MCF 10A (cell line): ENCODE data around the gene RDM1. TPM values are rescaled to one million over a fixed set of nuclear protein-coding genes. Genes with fewer than 3 reads are reported as not detected.
A peak's percentile ranks its signal among the peaks of the same experiment; 100 is the strongest.

Experiments used
- BruUV-seq: library from RNA; stranded (reverse); fragments of 400-500 nt; replicated peaks from 2 replicates; lab custom pipeline; 2021; lab: Mats Ljungman, UMichigan
- CTCF ChIA-PET: fragments of 300-600 bp; sonication (Branson Sonifier 250); formaldehyde crosslinking; extraction: SDS; loops from one replicate; lab custom pipeline; 2021; ENCODE audit warnings: antibody characterized with exemption, inconsistent platforms; lab: Yijun Ruan, JAX
- POLR2A ChIA-PET: fragments of 300-600, 350-650 bp; sonication (Branson Sonifier 250); formaldehyde crosslinking; extraction: SDS; loops from one replicate; lab custom pipeline; 2020; ENCODE audit warnings: antibody characterized with exemption, inconsistent platforms; lab: Yijun Ruan, JAX
- DNase-seq: peaks from one replicate; pipeline ENCODE4 v3.0.0-alpha.2; 2018; ENCODE audit not compliant: unreplicated experiment
- H3K27ac Mint-ChIP-seq: one replicate; pipeline ENCODE4 v1.8.0; 2022; ENCODE audit warnings: mild to moderate bottlenecking, low read depth, mixed read lengths; ENCODE audit not compliant: unreplicated experiment
- H3K27me3 Mint-ChIP-seq: one replicate; pipeline ENCODE4 v1.8.0; 2022; ENCODE audit warnings: mixed read lengths; ENCODE audit not compliant: insufficient read depth, unreplicated experiment
- H3K36me3 Mint-ChIP-seq: one replicate; pipeline ENCODE4 v1.8.0; 2022; ENCODE audit warnings: mild to moderate bottlenecking, moderate library complexity, mixed read lengths; ENCODE audit not compliant: insufficient read depth, unreplicated experiment
- H3K4me1 Mint-ChIP-seq: one replicate; pipeline ENCODE4 v1.8.0; 2022; ENCODE audit warnings: mixed read lengths; ENCODE audit not compliant: insufficient read depth, unreplicated experiment
- H3K4me3 Mint-ChIP-seq: one replicate; pipeline ENCODE4 v1.8.0; 2022; ENCODE audit warnings: mild to moderate bottlenecking, moderate library complexity, mixed read lengths; ENCODE audit not compliant: unreplicated experiment
- H3K9me3 Mint-ChIP-seq: one replicate; pipeline ENCODE4 v1.8.0; 2022; ENCODE audit warnings: mixed read lengths; ENCODE audit not compliant: unreplicated experiment
- CTCF ChIP-seq: fragments of 200-600 bp; IDR thresholded peaks from one replicate; pipeline ENCODE4 v1.8.0; 2022; ENCODE audit warnings: antibody characterized with exemption, mild to moderate bottlenecking; ENCODE audit not compliant: unreplicated experiment
- intact Hi-C: fragments of 100-400 bp; cut with micrococcal nuclease; formaldehyde crosslinking; loops from 2 replicates; pipeline ENCODE4 v1.14.1; 2022
- total RNA-seq: library from RNA; stranded (reverse); gene quantifications from 2 replicates; pipeline ENCODE4 v1.2.3, GENCODE V29; 2022

RDM1 gene
- total RNA-seq, 1 experiment from 2014 or later: 2.6 TPM

- no TSS peak for BruUV-seq
- ChIA-PET CTCF (no interaction called here), POLR2A (no interaction called here)
- no peak for DNase-seq
- no peak overlapping the region for H3K4me3 Mint-ChIP-seq
- intact Hi-C loops: no loop called here
- no peaks in the 10 kb centered on the region for H3K36me3 Mint-ChIP-seq
- no peak for TF ChIP-seq CTCF
- peaks cover 59% of the 10 kb centered on the region for H3K27me3 Mint-ChIP-seq
- no peaks in the 10 kb centered on the region for H3K4me1 Mint-ChIP-seq
- H3K9me3 Mint-ChIP-seq: no peaks in the 10 kb centered on the region
- H3K27ac Mint-ChIP-seq: no peak overlapping the region
Observed at GRCh38 chr17:35953720-35954119, 23.1 kb upstream of the RDM1 start.

GRCh38 chr17:35949401-35949800 is 18.8 kb upstream of the RDM1 start:
- no peak for DNase-seq
- BruUV-seq: no TSS peak
- CTCF ChIA-PET: interaction anchor here (0.6 to 3.4 kb wide), 7 partner anchors 9 to 201 kb away, joined by 3 to 13 read pairs (median 4); no protein-coding TSS in a partner anchor
- no peaks in the 10 kb centered on the region for H3K36me3 Mint-ChIP-seq
- no peaks in the 10 kb centered on the region for H3K4me1 Mint-ChIP-seq
- peaks cover 23% of the 10 kb centered on the region for H3K27me3 Mint-ChIP-seq
- H3K27ac Mint-ChIP-seq: no peak overlapping the region
- H3K4me3 Mint-ChIP-seq: no peak overlapping the region
- intact Hi-C loops: no loop called here
- H3K9me3 Mint-ChIP-seq: no peaks in the 10 kb centered on the region
- POLR2A ChIA-PET: no interaction called here
- TF ChIP-seq CTCF: no peak

DNA sequence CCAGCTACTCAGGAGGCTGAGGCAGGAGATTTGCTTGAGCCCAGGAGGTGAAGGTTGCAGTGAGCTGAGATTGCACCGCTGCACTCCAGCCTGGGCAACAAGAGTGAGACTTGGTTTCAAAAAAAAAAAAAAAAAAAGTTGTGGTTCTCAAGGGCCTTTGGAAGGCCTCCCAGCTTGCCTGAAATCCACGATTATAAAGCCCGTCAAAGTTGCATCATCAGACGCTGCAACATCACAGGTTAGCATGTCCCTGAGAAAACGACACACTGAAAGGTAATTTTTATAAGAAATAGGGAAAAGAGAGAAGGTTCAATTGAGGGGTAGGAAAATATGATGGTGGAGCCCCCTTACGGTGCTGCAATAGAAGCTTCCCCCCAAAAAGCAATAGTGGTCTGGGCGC is 17.5 kb upstream of the RDM1 start:
- Mint-ChIP-seq H3K27ac (no peak overlapping the region), H3K36me3 (no peaks in the 10 kb centered on the region), H3K9me3 (no peaks in the 10 kb centered on the region), H3K4me1 (no peaks in the 10 kb centered on the region), H3K27me3 (peaks cover 16% of the 10 kb centered on the region), H3K4me3 (no peak overlapping the region)
- CTCF ChIA-PET: interaction anchor here (0.6 to 3.4 kb wide), 16 partner anchors 7 to 776 kb away, joined by 3 to 22 read pairs (median 4); no protein-coding TSS in a partner anchor
- no peak for TF ChIP-seq CTCF
- no peak for DNase-seq
- intact Hi-C loops: no loop called here
- POLR2A ChIA-PET: no interaction called here
- BruUV-seq: no TSS peak

DNA sequence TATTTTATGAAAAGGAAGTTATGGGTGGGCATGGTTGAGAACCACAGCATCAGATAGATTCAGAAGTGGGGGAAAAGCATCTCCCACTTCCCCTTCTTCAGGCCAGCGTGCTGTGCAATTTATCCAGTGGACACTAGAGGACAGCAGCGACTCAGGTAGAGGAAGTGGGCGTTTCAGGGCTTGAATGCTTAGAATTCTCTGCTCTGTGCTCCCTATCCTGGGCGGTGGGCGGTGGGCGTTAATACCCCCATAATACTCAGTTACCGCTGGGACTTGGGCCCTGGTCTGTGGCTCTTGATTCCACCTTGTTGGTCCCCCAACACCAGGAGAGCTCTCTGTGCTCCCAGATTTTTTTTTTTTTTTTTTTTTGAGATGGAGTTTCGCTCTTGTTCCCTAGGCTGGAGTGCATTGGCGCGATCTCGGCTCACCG is 16.6 kb upstream of the RDM1 start:
- intact Hi-C loops: loop anchor here (1.0 kb wide), 1 partner anchor 202 kb away; no protein-coding TSS in a partner anchor

More for the DNA sequence above, 16.6 kb upstream of the RDM1 start:
- Mint-ChIP-seq H3K27ac (no peak overlapping the region), H3K4me1 (no peaks in the 10 kb centered on the region), H3K4me3 (peak overlapping the region; percentile 33), H3K36me3 (no peaks in the 10 kb centered on the region), H3K9me3 (no peaks in the 10 kb centered on the region), H3K27me3 (peaks cover 15% of the 10 kb centered on the region)
- ChIA-PET POLR2A (no interaction called here), CTCF (interaction anchor here (0.6 to 3.4 kb wide), 17 partner anchors 8 to 539 kb away, joined by 3 to 22 read pairs (median 3); no protein-coding TSS in a partner anchor)
- peak; percentile 69 for DNase-seq
- BruUV-seq: no TSS peak
- peak; percentile 89 for TF ChIP-seq CTCF
